DOHH2 (cell line): ENCODE measurements around the gene MRPL38.
"Not testable (repeated sequence)": the region's sequence is repeated elsewhere in the genome, so short reads cannot be mapped to it uniquely, and the experiment has no call there.

Experiments used
- H3F3A ChIP-seq: fragments of 200-600 bp; sonication (generic), shearing (Covaris generic); 2 replicates; pipeline ENCODE4 v1.6.0; 2016; ENCODE audit warnings: antibody characterized with exemption, mild to moderate bottlenecking; ENCODE audit not compliant: control insufficient read depth, insufficient read depth
- H3K27ac ChIP-seq: fragments of 200-600 bp; sonication (generic); 2 replicates; pipeline ENCODE4 v1.5.1; 2014; ENCODE audit warnings: low read depth, mild to moderate bottlenecking, low read length, moderate library complexity
- H3K27me3 ChIP-seq: fragments of 200-600 bp; sonication (generic); 2 replicates; pipeline ENCODE4 v1.6.1; 2014; ENCODE audit warnings: mild to moderate bottlenecking, low read length, mixed read lengths; ENCODE audit not compliant: control insufficient read depth
- H3K36me3 ChIP-seq: fragments of 200-600 bp; sonication (generic); 2 replicates; pipeline ENCODE4 v1.6.1; 2014; ENCODE audit warnings: mild to moderate bottlenecking, low read length, moderate library complexity, mixed read lengths; ENCODE audit not compliant: control insufficient read depth
- H3K4me1 ChIP-seq: fragments of 200-600 bp; sonication (generic); 2 replicates; pipeline ENCODE4 v1.6.1; 2014; ENCODE audit warnings: mild to moderate bottlenecking, low read length, mixed read lengths; ENCODE audit not compliant: control insufficient read depth
- H3K4me2 ChIP-seq: fragments of 200-600 bp; sonication (generic); 2 replicates; pipeline ENCODE4 v1.6.0; 2014; ENCODE audit warnings: mild to moderate bottlenecking, low read length, moderate library complexity
- H3K4me3 ChIP-seq: fragments of 200-600 bp; sonication (generic); 2 replicates; pipeline ENCODE4 v1.5.1; 2014; ENCODE audit warnings: mild to moderate bottlenecking, low read length, mixed read lengths
- H3K79me2 ChIP-seq: fragments of 200-600 bp; sonication (generic); 2 replicates; pipeline ENCODE4 v1.6.1; 2014; ENCODE audit warnings: mild to moderate bottlenecking, low read length, mixed read lengths; ENCODE audit not compliant: control insufficient read depth
- H3K9me2 ChIP-seq: fragments of 200-600 bp; sonication (generic); replicated peaks from 2 replicates; pipeline ENCODE4 v1.6.1; 2014; ENCODE audit warnings: mild to moderate bottlenecking, low read length, mixed read lengths; ENCODE audit not compliant: control insufficient read depth
- H3K9me3 ChIP-seq: fragments of 200-600 bp; sonication (generic); 2 replicates; pipeline ENCODE4 v1.6.1; 2014; ENCODE audit warnings: antibody characterized with exemption, low read length, mixed read lengths; ENCODE audit not compliant: control insufficient read depth, insufficient read depth
- H4K20me1 ChIP-seq: fragments of 200-600 bp; sonication (generic); 2 replicates; pipeline ENCODE4 v1.6.0; 2014; ENCODE audit warnings: low read depth, mild to moderate bottlenecking, antibody characterized with exemption, low read length, moderate library complexity; ENCODE audit not compliant: control insufficient read depth, insufficient read depth
- CTCF ChIP-seq: fragments of 200-600 bp; sonication (generic); IDR thresholded peaks from one replicate; pipeline ENCODE4 v1.5.1; 2014; ENCODE audit warnings: antibody characterized with exemption, mild to moderate bottlenecking, low read depth, low read length; ENCODE audit not compliant: poor library complexity, severe bottlenecking
- EZH2phosphoT487 ChIP-seq: fragments of 200-600 bp; sonication (generic); IDR thresholded peaks from 2 replicates; pipeline ENCODE4 v1.6.1; 2017; ENCODE audit warnings: borderline replicate concordance, mild to moderate bottlenecking, antibody characterized with exemption, low read length, moderate library complexity, mixed read lengths

MRPL38 gene

GRCh38 chr17:75853433-75853832 is 51.3 kb downstream of the MRPL38 start:
- no peaks in the 10 kb centered on the region for H3K9me2 ChIP-seq
- no peaks in the 10 kb centered on the region for H3K27me3 ChIP-seq
- TF ChIP-seq EZH2phosphoT487 (no peak), CTCF (no peak)
- peaks cover 32% of the 10 kb centered on the region for H3K4me1 ChIP-seq
- peaks cover 10% of the 10 kb centered on the region for H3F3A ChIP-seq
- no peak overlapping the region for H3K27ac ChIP-seq
- H3K4me2 ChIP-seq, result no peak overlapping the region
- H3K4me3 ChIP-seq, result no peak overlapping the region
- peaks cover 23% of the 10 kb centered on the region for H3K36me3 ChIP-seq
- peaks cover 8% of the 10 kb centered on the region; the same call in 1 of the 2 replicates for H4K20me1 ChIP-seq
- H3K79me2 ChIP-seq, result peaks cover 25% of the 10 kb centered on the region
- no peaks in the 10 kb centered on the region for H3K9me3 ChIP-seq

DNA sequence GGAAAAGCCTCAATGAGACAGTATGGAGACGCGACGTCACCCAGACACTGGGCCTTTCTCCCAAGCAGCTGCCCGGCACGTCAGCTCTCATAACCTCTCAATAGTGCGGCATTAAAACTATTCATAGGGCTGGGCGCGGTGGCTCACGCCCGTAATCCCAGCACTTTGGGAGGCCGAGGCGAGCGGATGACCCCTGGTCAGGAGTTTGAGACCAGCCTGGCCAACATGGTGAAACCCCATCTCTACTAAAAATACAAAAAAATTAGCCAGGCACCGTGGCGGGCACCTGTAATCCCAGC is 53.0 kb downstream of the MRPL38 start:
- not testable (repeated sequence) for H3F3A ChIP-seq, H3K9me2 ChIP-seq, H3K27ac ChIP-seq, H3K4me2 ChIP-seq, H4K20me1 ChIP-seq, H3K4me3 ChIP-seq, H3K27me3 ChIP-seq, H3K9me3 ChIP-seq
- H3K79me2 ChIP-seq, result peaks cover 24% of the 10 kb centered on the region
- peaks cover 41% of the 10 kb centered on the region for H3K36me3 ChIP-seq
- H3K4me1 ChIP-seq, result peaks cover 18% of the 10 kb centered on the region

DNA sequence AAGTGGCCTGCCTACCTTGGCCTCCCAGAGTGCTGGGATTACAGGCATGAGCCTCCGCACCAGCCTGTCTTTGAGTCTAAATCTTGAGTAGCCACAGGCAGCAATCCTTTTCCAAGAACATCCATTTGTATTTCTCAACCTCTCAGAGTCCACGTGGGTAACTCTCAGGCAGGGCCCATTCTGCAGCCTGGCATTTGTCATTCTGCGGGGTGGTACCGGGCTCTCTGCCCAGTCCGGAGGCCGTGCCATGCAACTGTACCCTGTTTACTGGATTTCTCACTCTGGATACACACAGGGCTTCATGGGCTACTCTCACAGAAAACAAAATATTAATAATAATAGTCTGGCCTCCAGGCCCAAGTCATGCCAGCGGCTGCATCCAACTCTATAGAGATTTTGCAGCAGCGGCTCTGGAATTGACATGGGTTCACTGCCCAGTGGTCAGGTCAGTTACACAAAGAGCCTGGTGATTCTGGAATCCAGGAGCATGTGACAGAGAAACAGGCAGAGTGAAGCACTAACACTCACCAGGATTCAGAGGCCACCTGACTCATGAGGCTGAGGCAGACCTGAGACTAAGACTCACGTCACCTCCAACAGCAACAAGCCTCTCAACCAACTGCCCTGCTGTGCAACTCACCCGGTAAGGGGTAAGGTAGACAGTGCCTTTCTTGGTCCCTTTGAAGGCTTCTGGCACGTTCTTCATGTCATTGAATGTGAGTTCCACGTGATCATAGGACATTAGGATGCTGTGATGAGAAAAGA is 53.6 kb downstream of the MRPL38 start:
- TF ChIP-seq EZH2phosphoT487, result no peak
- no peak for TF ChIP-seq CTCF
- no peak overlapping the region for H3K4me2 ChIP-seq
- H3K4me3 ChIP-seq, result no peak overlapping the region
- H3K27me3 ChIP-seq, result no peaks in the 10 kb centered on the region
- no peaks in the 10 kb centered on the region for H3K9me2 ChIP-seq
- no peaks in the 10 kb centered on the region for H3K9me3 ChIP-seq
- peaks cover 46% of the 10 kb centered on the region for H3K36me3 ChIP-seq
- H3K4me1 ChIP-seq, result peaks cover 13% of the 10 kb centered on the region
- no peak overlapping the region for H3K27ac ChIP-seq
- H3K79me2 ChIP-seq, result peaks cover 18% of the 10 kb centered on the region
- peaks cover 8% of the 10 kb centered on the region; the same call in 1 of the 2 replicates for H4K20me1 ChIP-seq
- 0 out of 2 replicates have a peak, but pooled peaks cover 2% of the 10 kb centered on the region for H3F3A ChIP-seq

DNA sequence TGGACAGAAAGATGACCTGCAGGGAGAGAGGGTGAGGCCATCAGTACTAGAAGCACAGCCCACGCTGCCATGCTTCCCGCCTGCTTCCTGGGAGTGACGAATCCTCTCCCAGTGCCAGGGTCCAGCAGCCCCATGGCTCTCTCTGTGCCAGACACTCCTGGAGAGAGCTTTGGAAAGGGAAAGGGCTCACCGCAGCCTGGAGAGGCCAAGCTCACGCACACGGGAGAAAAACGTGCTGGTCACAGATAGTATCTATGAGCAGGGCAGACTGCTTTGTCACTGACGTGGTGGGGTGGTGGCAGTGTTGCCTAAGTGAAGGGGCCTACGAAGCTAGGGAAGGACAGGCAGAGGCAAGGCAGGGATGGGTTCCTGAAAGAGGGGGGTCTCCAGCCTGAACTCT is 55.0 kb downstream of the MRPL38 start:
- TF ChIP-seq CTCF (no peak), EZH2phosphoT487 (no peak)
- peaks cover 7% of the 10 kb centered on the region; the same call in 1 of the 2 replicates for H3F3A ChIP-seq
- H3K4me1 ChIP-seq, result peaks cover 27% of the 10 kb centered on the region
- no peak overlapping the region for H3K4me3 ChIP-seq
- no peaks in the 10 kb centered on the region for H3K9me3 ChIP-seq
- peaks cover 8% of the 10 kb centered on the region; the same call in 1 of the 2 replicates for H4K20me1 ChIP-seq
- no peak overlapping the region for H3K4me2 ChIP-seq
- no peak overlapping the region for H3K27ac ChIP-seq
- peaks cover 50% of the 10 kb centered on the region for H3K36me3 ChIP-seq
- no peaks in the 10 kb centered on the region for H3K27me3 ChIP-seq
- no peaks in the 10 kb centered on the region for H3K9me2 ChIP-seq
- H3K79me2 ChIP-seq, result peaks cover 14% of the 10 kb centered on the region
